HPDE6-E6E7 (cell line): Measurements from ENCODE around the gene MTURN.

Experiments
- DNase-seq: peaks from one replicate; pipeline ENCODE4 v3.0.0; 2011; ENCODE audit warnings: missing footprints; ENCODE audit errors: extremely low spot score

Gene MTURN

GRCh38 chr7:30162133-30162532, 27.3 kb downstream of the MTURN start:
- DNase-seq: no peak

GRCh38 chr7:30162622-30163124, 27.9 kb downstream of the MTURN start:
- DNase-seq: peak; percentile 67

- peak; percentile 27 for DNase-seq
These were observed 28.6 kb downstream of the MTURN start for GRCh38 chr7:30163231-30163894.

GRCh38 chr7:30164567-30164966, 29.8 kb downstream of the MTURN start:
- peak; percentile 48 for DNase-seq

GRCh38 chr7:30165590-30165989, 30.8 kb downstream of the MTURN start:
- no peak for DNase-seq

- DNase-seq: peak; percentile 43
These were observed 31.5 kb downstream of the MTURN start for GRCh38 chr7:30166155-30166840.

GRCh38 chr7:30166841-30167235, 32.1 kb downstream of the MTURN start:
- DNase-seq: no peak

- DNase-seq: no peak
These were observed 33.1 kb downstream of the MTURN start for GRCh38 chr7:30167901-30168300.

GRCh38 chr7:30168835-30169573, 34.2 kb downstream of the MTURN start:
- DNase-seq: peak; percentile 41

- no peak for DNase-seq
These were observed 34.8 kb downstream of the MTURN start for GRCh38 chr7:30169579-30169978.

GRCh38 chr7:30170476-30171205, 35.9 kb downstream of the MTURN start:
- no peak for DNase-seq

GRCh38 chr7:30171766-30172447, 37.1 kb downstream of the MTURN start:
- DNase-seq: no peak

GRCh38 chr7:30172451-30172850, 37.7 kb downstream of the MTURN start:
- peak; percentile 55 for DNase-seq

GRCh38 chr7:30173058-30173897, 38.5 kb downstream of the MTURN start:
- peak; percentile 90 for DNase-seq

- no peak for DNase-seq
These were observed 40.4 kb downstream of the MTURN start for GRCh38 chr7:30175180-30175579.

- no peak for DNase-seq
These were observed 40.9 kb downstream of the MTURN start for GRCh38 chr7:30175636-30176147.

- DNase-seq: no peak
These were observed 41.8 kb downstream of the MTURN start for GRCh38 chr7:30176463-30177109.

- DNase-seq: no peak
These were observed 42.4 kb downstream of the MTURN start for GRCh38 chr7:30177186-30177585.

GRCh38 chr7:30177965-30178364, 43.2 kb downstream of the MTURN start:
- no peak for DNase-seq
